HG03571 (cell line): Measurements from ENCODE around the gene BICC1.

Experiments
- ATAC-seq: cut with Tn5 transposase; IDR thresholded peaks from one replicate; pipeline ENCODE4 v1.9.1; 2021; ENCODE audit not compliant: unreplicated experiment

Gene BICC1

GRCh38 chr10:58515291-58515941 lies 2.7 kb downstream of the BICC1 start:
- no peak for ATAC-seq

GRCh38 chr10:58516119-58516518 lies 3.4 kb downstream of the BICC1 start:
- ATAC-seq, result no peak

GRCh38 chr10:58516671-58517070 lies 4.0 kb downstream of the BICC1 start:
- no peak for ATAC-seq

GRCh38 chr10:58517081-58517480 lies 4.4 kb downstream of the BICC1 start:
- no peak for ATAC-seq

GRCh38 chr10:58517491-58518355 lies 5.1 kb downstream of the BICC1 start:
- ATAC-seq, result no peak

- ATAC-seq, result no peak
Measured at GRCh38 chr10:58518775-58519174, 6.1 kb downstream of the BICC1 start.

- ATAC-seq, result no peak
Measured at GRCh38 chr10:58529077-58529728, 16.5 kb downstream of the BICC1 start.

GRCh38 chr10:58531084-58531695 lies 18.5 kb downstream of the BICC1 start:
- peak; percentile 98 for ATAC-seq

- ATAC-seq, result no peak
Measured at GRCh38 chr10:58535311-58535710, 22.6 kb downstream of the BICC1 start.

GRCh38 chr10:58543141-58543540 lies 30.5 kb downstream of the BICC1 start:
- no peak for ATAC-seq

GRCh38 chr10:58544135-58544534 lies 31.5 kb downstream of the BICC1 start:
- ATAC-seq, result no peak

- no peak for ATAC-seq
Measured at GRCh38 chr10:58545427-58545826, 32.8 kb downstream of the BICC1 start.

GRCh38 chr10:58546137-58546536 lies 33.5 kb downstream of the BICC1 start:
- no peak for ATAC-seq

GRCh38 chr10:58546722-58547445 lies 34.2 kb downstream of the BICC1 start:
- no peak for ATAC-seq

GRCh38 chr10:58547963-58548362 lies 35.3 kb downstream of the BICC1 start:
- ATAC-seq, result no peak

- ATAC-seq, result no peak
Measured at GRCh38 chr10:58554316-58554715, 41.6 kb downstream of the BICC1 start.

- no peak for ATAC-seq
Measured at GRCh38 chr10:58555170-58555929, 42.7 kb downstream of the BICC1 start.

GRCh38 chr10:58555930-58556311 lies 43.2 kb downstream of the BICC1 start:
- ATAC-seq, result no peak

- no peak for ATAC-seq
Measured at GRCh38 chr10:58556516-58557165, 44.0 kb downstream of the BICC1 start.

GRCh38 chr10:58557714-58558113 lies 45.0 kb downstream of the BICC1 start:
- no peak for ATAC-seq
